ENCODE data around the gene JAML. TPM values are rescaled to one million over a fixed set of nuclear protein-coding genes. Genes with fewer than 3 reads are reported as not detected.

The JAML gene
- total and polyA plus RNA-seq, 2 of the 8 experiments (the other 6 are each of a cell fraction or from before 2014, with no cell fraction given) = 0.12 to 0.58 TPM

DNA sequence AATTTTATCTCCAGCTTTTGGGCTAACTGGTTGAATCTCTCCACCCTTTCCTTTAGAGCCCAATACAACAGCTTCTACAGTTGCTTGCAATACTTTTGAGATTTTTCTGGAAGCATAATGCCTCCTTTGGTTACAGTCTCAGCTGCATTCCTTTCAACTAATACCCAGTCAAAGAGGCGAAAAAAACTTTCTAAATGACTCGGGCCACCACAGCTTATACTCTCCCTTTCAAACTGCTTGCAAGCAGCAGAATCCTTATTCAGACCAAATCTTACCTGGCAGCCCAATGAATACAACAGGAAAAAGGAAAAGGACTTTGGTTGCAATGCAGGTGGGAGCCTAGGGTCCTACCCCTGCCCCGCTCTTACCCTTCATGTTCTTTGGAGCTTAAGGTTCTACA is 15.8 kb downstream of the JAML start:
- Histone ChIP-seq H4K5ac (ENCODE audit: insufficient read length, low read depth, low read length) (no peak overlapping the region), H3K9ac (replicated peaks in 1 of 4; ENCODE audit: extremely low read depth in 1 of 4, low read depth in 3 of 4, low read length in 3 of 4) (no peak overlapping the region), H3K14ac (ENCODE audit: insufficient read length) (no peak overlapping the region), H3K4ac (replicated peaks; ENCODE audit: insufficient read length, low read depth, low read length) (no peak overlapping the region), H2BK5ac (ENCODE audit: low read depth, low read length) (no peak overlapping the region), H4K8ac (ENCODE audit: extremely low read depth, insufficient read depth, low read length) (no peak overlapping the region), H3K9me3 (ENCODE audit: insufficient read depth in 2 of 2, low read depth in 1 of 2, low read length in 1 of 2) (no peaks in the 10 kb centered on the region), H2BK120ac (replicated peaks; ENCODE audit: low read depth, low read length) (no peak overlapping the region), H3K23ac (ENCODE audit: insufficient read length) (no peak overlapping the region), H3K4me3 (ENCODE audit: extremely low read depth in 1 of 4, insufficient read depth in 2 of 4, low read depth in 3 of 4, low read length in 4 of 4) (no peak overlapping the region), H3K23me2 (ENCODE audit: low read depth, low read length) (0 out of 2 replicates have a peak, but pooled peaks cover 2% of the 10 kb centered on the region), H3K27ac (ENCODE audit: low read depth, low read length) (no peak overlapping the region), H2BK12ac (ENCODE audit: low read depth, low read length) (no peak overlapping the region), H3K4me1 (replicated peaks in 1 of 4; ENCODE audit: control insufficient read depth in 3 of 4, insufficient read depth in 4 of 4, low read length in 3 of 4) (peaks cover 6 to 21% (median 20%) of the 10 kb centered on the region in 4 experiments; a peak in 6 of 7 replicates), H3K4me2 (ENCODE audit: insufficient read depth in 1 of 2, low read depth in 2 of 2, low read length in 2 of 2) (no peak overlapping the region), H2BK20ac (ENCODE audit: low read length) (no peak overlapping the region), H4K91ac (replicated peaks; ENCODE audit: insufficient read length, low read length) (no peak overlapping the region), H2AFZ (ENCODE audit: low read length) (no peak overlapping the region), H4K20me1 (replicated peaks in 1 of 2; ENCODE audit: control insufficient read depth in 1 of 2, insufficient read depth in 2 of 2, low read length in 2 of 2) (no peaks in the 10 kb centered on the region), H3K79me2 (ENCODE audit: control insufficient read depth in 1 of 2, insufficient read depth in 2 of 2, low read length in 2 of 2) (no peaks in the 10 kb centered on the region), H3K56ac (replicated peaks; ENCODE audit: insufficient read length, low read depth, low read length) (no peak overlapping the region), H3K18ac (ENCODE audit: extremely low read depth, low read length) (no peak overlapping the region), H3K36me3 (ENCODE audit: control insufficient read depth in 2 of 4, insufficient read depth in 4 of 4, low read length in 3 of 4) (no peaks in the 10 kb centered on the region), H3K27me3 (replicated peaks in 1 of 4; ENCODE audit: control insufficient read depth in 3 of 4, extremely low read depth in 1 of 4, insufficient read depth in 3 of 4, low read length in 3 of 4) (peaks cover 0 to 2% (median under 1%) of the 10 kb centered on the region in 4 experiments; a peak in 2 of 7 replicates), H3K79me1 (ENCODE audit: low read depth, low read length) (no peaks in the 10 kb centered on the region), H2AK5ac (ENCODE audit: low read depth, low read length) (no peak overlapping the region), H2BK15ac (ENCODE audit: low read length) (no peak overlapping the region)
- ChIA-PET CTCF (ENCODE audit: partially characterized antibody) (interaction anchor here (1.3 to 5.9 kb wide), 3 partner anchors 10 to 82 kb away, joined by 3 to 38 read pairs (median 3); no protein-coding TSS in a partner anchor), POLR2A (ENCODE audit: partially characterized antibody) (interaction anchor here (0.6 kb wide), 1 partner anchor 106 kb away, joined by 3 read pairs; no protein-coding TSS in a partner anchor)
- no peak for DNase-seq (ENCODE audit: low read depth in 1 of 2, low spot score in 2 of 2)
- 87% methylated on average over 3 of the region's 3 CpGs; no CpG with 5 or more reads in 1 of the 2 experiments for WGBS, 2 experiments (ENCODE audit: extremely low coverage in 1 of 2, insufficient coverage in 1 of 2, insufficient read length in 1 of 2, insufficient replicate concordance in 2 of 2, low coverage in 1 of 2, low lambda C conversion rate in 2 of 2, missing lambda C conversion rate in 1 of 2)
- no peak for FAIRE-seq
- TF ChIP-seq BACH1 (IDR thresholded peaks at IDR 0.05; ENCODE audit: low read length) (no peak), POLR2A (IDR thresholded peaks at IDR 0.05; ENCODE audit: control extremely low read depth in 1 of 2, low read depth in 2 of 2, low read length in 2 of 2) (no peak), KDM4A (IDR thresholded peaks at IDR 0.05; ENCODE audit: low read depth, low read length, severe bottlenecking) (no peak), CBX8 (IDR thresholded peaks at IDR 0.05; ENCODE audit: borderline replicate concordance, low read depth, low read length) (no peak), NANOG (IDR thresholded peaks at IDR 0.05; ENCODE audit: insufficient read depth, low read depth, low read length, poor library complexity, severe bottlenecking) (no peak), CBX5 (IDR thresholded peaks at IDR 0.05; ENCODE audit: low read depth, low read length) (no peak), CHD1 (IDR thresholded peaks at IDR 0.05; ENCODE audit: low read depth, low read length) (no peak), ASH2L (IDR thresholded peaks at IDR 0.05; ENCODE audit: low read length) (no peak), TBP (IDR thresholded peaks at IDR 0.05; ENCODE audit: low read depth, low read length) (no peak), MAFK (IDR thresholded peaks at IDR 0.05; ENCODE audit: low read depth, low read length) (no peak), RNF2 (IDR thresholded peaks at IDR 0.05; ENCODE audit: borderline replicate concordance, low read depth, low read length, missing control alignments, poor library complexity, severe bottlenecking) (no peak), TCF12 (IDR thresholded peaks at IDR 0.05; ENCODE audit: low read depth, low read length) (no peak), TAF1 (IDR thresholded peaks at IDR 0.05; ENCODE audit: low read depth, low read length) (no peak), ATF3 (IDR thresholded peaks at IDR 0.05; ENCODE audit: insufficient read depth, low read depth, low read length) (no peak)

All from H1 (cell line).